ENCODE data around the gene RFX7. TPM values are rescaled to one million over a fixed set of nuclear protein-coding genes. Genes with fewer than 3 reads are reported as not detected.
A peak's percentile ranks its signal among the peaks of the same experiment; 100 is the strongest.
"Not testable (repeated sequence)": the region's sequence is repeated elsewhere in the genome, so short reads cannot be mapped to it uniquely, and the experiment has no call there.

The RFX7 gene
- polyA plus RNA-seq (ENCODE audit: insufficient read length), result 27.4 TPM
- long read RNA-seq, donor 1, result 0 reads
- long read RNA-seq, donor 2, result 0 reads
- long read RNA-seq, donor 3, result 0 reads
- long read RNA-seq, donor 4, partial matches to known transcripts, result 6 of 6 reads
- long read RNA-seq, donor 4, other reads (novel, unspliced or antisense), result 0 of 6 reads
- long read RNA-seq, donor 5, result 0 reads
- long read RNA-seq, donor 6, partial matches to known transcripts, result 8 of 13 reads
- long read RNA-seq, donor 6, other reads (novel, unspliced or antisense), result 5 of 13 reads
- long read RNA-seq, donor 7, partial matches to known transcripts, result 5 of 5 reads
- long read RNA-seq, donor 7, other reads (novel, unspliced or antisense), result 0 of 5 reads
- long read RNA-seq, donor 8, result 0 reads

DNA sequence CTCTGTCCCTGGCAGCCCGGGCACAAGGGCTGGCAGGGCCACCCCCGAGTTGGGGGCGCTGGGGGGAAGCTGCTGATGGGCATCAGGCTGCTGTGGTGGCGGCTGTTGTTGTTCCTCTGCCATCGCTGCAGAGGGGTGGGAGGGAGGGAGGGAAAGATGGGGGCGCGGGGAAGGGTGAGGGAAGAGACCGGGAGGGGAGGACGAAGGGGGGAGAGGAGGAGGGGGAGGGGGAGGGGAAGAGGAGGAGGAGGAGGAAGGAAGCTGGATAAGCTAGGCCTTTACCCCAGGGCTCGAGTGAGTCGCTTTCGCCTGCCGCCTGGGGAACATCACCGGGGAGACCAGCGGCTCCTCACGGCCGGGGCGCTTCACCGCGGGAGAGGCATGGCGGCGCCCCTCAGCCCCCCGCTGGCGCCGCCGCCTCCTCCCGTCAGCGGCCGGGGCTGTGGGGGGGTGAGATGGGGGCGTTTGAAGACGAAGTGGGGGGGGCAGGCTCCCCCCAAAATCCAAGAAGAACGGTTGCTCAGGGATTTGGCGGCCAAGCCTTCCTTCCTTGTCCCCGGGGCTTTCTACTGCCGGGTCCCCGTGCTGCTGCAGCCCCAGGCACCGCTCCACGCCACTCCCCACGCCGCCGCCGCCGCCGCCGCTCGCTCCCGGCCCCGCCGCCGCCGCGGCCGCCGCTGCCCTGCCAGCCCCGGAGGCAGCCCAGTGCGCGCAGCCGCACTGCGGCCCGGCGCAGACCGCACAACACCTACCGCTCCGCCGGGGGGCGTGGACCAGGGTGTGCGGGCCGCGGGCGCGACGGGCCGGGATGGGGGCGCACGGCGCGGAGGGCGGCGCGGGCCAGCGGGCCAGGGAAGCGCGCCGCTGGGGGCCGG, at the start of gene RFX7:
RFX7 (minus strand) TSS at position 717 of the 875 bp plus-strand sequence; CDS start at position 123, 594 bp downstream.
- peak; percentile 70 for DNase-seq

GRCh38 chr15:56292546-56293316, 49.1 kb upstream of the RFX7 start:
- no peak for DNase-seq

DNA sequence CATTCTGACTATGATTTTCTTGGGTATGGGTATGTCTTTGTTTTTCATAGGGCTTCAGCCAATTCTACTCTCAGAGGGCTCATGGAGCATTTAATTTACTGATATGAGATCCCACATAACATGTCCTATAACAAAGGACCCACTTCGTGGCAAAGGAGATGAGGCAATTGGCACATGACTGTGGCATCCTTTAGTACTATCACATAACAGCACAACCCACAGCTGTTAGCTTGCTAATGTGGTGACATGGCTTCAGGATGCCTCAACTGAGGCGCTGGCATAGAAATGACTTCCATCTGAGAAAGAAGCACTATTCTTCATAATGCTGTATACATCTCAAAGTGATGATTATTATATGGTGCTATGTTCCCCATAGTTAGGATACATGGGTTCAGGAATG, 48.1 kb upstream of the RFX7 start:
- DNase-seq, result no peak

- DNase-seq, result no peak
These were observed 42.5 kb upstream of the RFX7 start for GRCh38 chr15:56286213-56286612.

DNA sequence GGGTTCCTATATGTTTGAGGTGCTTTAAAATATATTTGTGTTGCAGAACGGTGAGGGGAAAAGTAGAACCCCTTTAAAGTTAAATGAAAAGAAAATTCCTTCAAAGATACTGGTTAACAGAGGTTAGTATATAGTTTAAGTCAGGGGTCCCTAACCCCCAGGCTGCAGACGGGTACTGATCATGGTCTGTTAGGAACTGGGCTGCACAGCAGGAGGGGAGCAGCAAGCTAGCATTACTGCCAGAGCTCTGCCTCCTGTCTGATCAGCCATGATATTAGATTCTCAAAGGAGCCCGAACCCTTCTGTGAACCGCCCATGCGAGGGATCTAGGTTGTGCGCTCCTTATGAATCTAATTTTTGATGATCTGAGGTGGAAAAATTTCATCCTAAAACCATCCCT, 37.5 kb upstream of the RFX7 start:
- DNase-seq, result no peak

DNA sequence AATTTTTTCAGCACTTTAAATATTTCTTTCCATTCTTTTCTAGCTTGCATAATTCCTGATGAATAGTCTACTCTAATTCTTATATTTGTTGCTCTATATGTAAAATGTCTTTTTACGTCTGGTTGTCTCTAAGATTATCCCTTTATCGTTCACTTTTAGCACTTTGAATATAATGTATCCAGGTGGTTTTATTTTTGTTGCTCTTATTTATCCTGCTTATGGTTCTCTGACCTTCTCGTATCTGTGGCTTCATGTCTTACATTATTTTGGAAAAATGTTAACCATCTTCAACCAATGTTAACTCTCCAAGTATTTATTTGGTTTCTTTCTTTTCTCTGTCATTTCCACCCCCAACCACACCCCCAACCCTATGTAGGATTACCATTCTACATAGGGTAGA, 30.0 kb upstream of the RFX7 start:
- no peak for DNase-seq

- no peak for DNase-seq
These were observed 28.8 kb upstream of the RFX7 start for GRCh38 chr15:56272454-56272853.

- DNase-seq, result not testable (repeated sequence)
These were observed 22.8 kb upstream of the RFX7 start for GRCh38 chr15:56266465-56266864.

GRCh38 chr15:56261854-56262509, 18.3 kb upstream of the RFX7 start:
- no peak for DNase-seq

DNA sequence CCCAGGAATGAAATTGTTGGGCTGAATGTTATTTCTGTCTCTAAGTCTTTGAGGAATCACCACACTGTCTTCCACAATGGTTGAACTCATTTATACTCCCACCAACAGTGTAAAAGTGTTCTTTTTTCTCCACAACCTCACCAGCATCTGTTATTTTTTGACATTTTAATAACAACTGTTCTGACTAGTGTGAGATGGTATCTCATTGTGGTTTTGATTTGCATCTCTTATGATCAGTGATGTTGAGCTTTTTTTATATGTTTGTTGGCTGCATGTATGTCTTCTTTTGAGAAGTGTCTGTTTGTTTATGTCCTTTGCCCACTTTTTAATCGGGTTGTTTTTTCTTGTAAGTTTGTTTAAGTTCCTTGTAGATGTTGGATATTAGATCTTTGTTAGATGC, 13.6 kb upstream of the RFX7 start:
- not testable (repeated sequence) for DNase-seq

DNA sequence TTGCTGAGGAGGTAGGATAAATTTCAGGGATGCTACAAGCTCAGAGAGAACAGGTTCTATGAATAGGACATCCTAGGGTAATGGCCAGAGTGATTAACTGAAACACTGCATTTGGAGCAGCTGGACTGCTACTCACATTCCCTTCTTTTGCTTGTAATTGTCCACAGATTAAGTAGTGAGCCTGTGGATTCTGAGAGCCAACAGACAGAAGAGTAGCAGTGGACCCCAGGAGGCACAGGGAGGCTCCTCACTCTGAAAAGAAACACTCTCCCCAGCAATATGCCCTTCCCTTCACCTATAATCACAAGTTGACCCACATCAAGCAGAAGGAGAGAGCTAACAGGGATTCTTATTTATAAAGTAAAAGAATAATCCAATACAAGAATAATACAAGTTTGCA, 10.6 kb upstream of the RFX7 start:
- no peak for DNase-seq

GRCh38 chr15:56252386-56252785, 8.7 kb upstream of the RFX7 start:
- no peak for DNase-seq

DNA sequence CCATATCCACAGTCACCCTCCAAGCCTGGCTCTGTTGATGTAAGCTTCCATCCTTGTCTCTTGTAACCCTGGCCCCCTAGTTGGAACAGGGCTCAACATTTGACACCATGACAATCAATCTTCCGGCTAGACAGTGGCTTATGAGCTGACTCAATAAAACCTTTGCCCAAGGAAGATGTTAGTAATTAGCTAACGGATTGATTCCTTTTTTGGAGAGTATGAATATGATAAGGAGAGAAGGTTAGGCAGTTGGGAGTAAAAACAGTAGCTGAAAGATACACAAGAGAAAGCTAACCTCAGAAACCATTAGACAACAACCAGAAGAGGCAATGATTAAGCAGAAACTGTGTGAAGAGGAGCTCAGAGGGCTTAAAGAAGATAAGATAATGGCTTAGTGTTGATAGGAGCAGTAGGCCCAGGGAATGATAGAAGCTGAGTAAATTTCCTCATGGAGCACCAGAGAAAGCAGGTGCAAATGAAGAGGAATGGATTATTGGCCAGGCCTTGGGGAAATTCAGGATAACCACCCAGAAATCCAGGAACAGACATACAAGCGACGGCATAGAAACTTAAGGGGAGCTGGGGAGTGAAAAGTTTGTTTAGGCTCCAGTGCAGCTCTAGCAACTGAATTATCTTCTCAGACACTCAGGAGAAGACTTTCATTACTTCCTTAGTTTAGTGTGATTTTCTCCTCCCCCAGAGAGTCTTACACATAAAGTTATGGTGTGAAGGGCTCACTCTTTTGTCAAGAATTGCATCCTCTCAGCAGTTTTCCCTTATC, 7.8 kb upstream of the RFX7 start:
- DNase-seq, result no peak

- no peak for DNase-seq
These were observed 6.9 kb upstream of the RFX7 start for GRCh38 chr15:56250626-56251025.

DNA sequence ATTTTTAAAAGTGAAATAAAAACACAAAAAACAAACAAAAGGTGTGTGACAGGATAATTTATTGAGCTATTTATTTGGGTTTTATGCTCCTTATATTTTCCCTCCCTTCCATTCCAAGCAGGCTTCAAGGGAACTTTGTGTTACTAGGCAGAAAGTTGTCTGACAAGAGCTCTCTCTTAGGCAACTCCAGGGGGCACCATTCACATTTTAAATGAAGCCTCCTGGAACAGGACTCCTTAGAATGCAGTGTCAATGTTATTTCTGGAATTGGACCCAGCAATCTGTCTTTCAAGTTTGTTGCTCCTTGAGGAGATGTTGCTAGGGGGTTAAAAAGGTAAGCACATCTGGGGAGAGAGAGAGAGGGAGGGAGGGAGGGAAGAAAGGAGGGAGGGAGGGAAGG, 5.4 kb upstream of the RFX7 start:
- peak; percentile 64 for DNase-seq

DNA sequence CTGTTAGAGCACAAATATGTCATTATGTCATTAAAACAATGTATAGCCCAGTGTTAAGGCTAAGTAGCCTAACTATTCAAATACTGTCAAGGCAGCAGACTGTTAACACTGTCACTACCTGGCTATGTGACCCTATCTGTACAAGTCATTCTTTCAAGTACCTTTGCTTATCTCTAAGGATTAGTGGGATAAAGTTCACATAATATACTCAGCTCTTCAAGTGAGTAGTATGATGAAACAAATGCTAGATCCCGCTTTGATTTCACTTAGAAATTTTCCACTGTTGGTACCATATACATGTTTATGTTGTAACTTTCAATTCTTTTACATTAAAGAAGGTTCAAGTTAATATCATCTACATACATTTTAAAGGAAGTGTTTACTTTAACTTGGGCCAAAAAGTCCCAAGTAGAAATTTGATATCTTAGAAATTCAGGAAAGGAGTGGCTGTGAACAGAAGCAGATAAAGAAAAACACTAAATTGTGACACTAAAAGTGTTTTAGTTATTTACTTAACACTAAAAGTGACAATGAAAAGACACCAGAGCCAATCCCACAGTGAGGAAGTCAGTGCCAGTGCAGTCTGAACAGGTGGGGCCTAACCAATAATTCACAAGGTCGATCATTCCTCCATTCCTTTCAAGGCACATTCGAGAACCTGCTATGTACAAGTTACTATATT, 4.8 kb upstream of the RFX7 start:
- DNase-seq, result no peak

- no peak for DNase-seq
These were observed 3.6 kb upstream of the RFX7 start for GRCh38 chr15:56247266-56247665.

GRCh38 chr15:56245871-56246814, 2.5 kb upstream of the RFX7 start:
- peak; percentile 80 for DNase-seq

Measured in left kidney (tissue), 8 donors.